Sigmoid colon (tissue), 7 donors: ENCODE data around the gene KRT80. TPM values are rescaled to one million over a fixed set of nuclear protein-coding genes. Genes with fewer than 3 reads are reported as not detected.

Experiments used
- DNase-seq: peaks from one replicate; pipeline ENCODE4 v3.0.0-alpha.2; 2019
- H3K27ac ChIP-seq, 4 donors: fragments of 200-600 bp; sonication (generic); one replicate each; pipeline ENCODE4 v1.5.1; 2016 to 2019; ENCODE audit warnings: mild to moderate bottlenecking in 1 of 4
- H3K27me3 ChIP-seq, 3 donors: fragments of 200-600 bp; sonication (generic); one replicate each; pipeline ENCODE4 v1.5.1; 2019; ENCODE audit warnings: mild to moderate bottlenecking in 1 of 3
- H3K36me3 ChIP-seq, 4 donors: fragments of 200-600 bp; sonication (generic); one replicate each; pipeline ENCODE4 v1.5.1; 2016 to 2019
- H3K4me1 ChIP-seq, 4 donors: fragments of 200-600 bp; sonication (generic); one replicate each; pipeline ENCODE4 v1.5.1; 2017 to 2019
- H3K4me3 ChIP-seq, 4 donors: fragments of 200-600 bp; sonication (generic); one replicate each; pipeline ENCODE4 v1.5.1; 2017 to 2019; ENCODE audit warnings: mild to moderate bottlenecking in 2 of 4, moderate library complexity in 1 of 4
- H3K9me3 ChIP-seq, 4 donors: fragments of 200-600 bp in 3 of 4; sonication (generic) in 3 of 4; one replicate each; pipeline versions ENCODE4 v1.5.1 to v1.6.1; 2013 to 2019
- CTCF ChIP-seq, 4 experiments: fragments of 450-650 bp in 3 of 4; fragments of 200-600 bp in 1 of 4; IDR thresholded peaks; one replicate each; pipeline ENCODE4 v1.5.1; 2016 to 2019; ENCODE audit warnings: antibody characterized with exemption in 4 of 4, mild to moderate bottlenecking in 3 of 4, moderate library complexity in 2 of 4
- EP300 ChIP-seq, 4 donors: sonication (generic); formaldehyde crosslinking; IDR thresholded peaks; one replicate each; pipeline ENCODE4 v1.6.1; 2017; ENCODE audit warnings: antibody characterized with exemption in 4 of 4
- POLR2A ChIP-seq, 2 donors: fragments of 450-650 bp; IDR thresholded peaks; one replicate each; pipeline ENCODE4 v1.6.1; 2016; ENCODE audit warnings: antibody characterized with exemption in 2 of 2, mild to moderate bottlenecking in 2 of 2, moderate library complexity in 2 of 2
- POLR2AphosphoS5 ChIP-seq, 4 donors: sonication (generic); formaldehyde crosslinking; IDR thresholded peaks; one replicate each; pipeline ENCODE4 v1.6.1; 2017; ENCODE audit warnings: antibody characterized with exemption in 4 of 4
- whole genome bisulfite sequencing, 2 donors: extraction: QIAGEN DNeasy Blood & Tissue Kit; methylation state at CpG; one replicate each; pipeline ENCODE4 v1.1.7; 2013; 5-methylcytosine and 5-hydroxymethylcytosine counted together
- intact Hi-C: fragments of 100-400 bp; cut with DNase I; formaldehyde crosslinking; loops from one replicate; pipeline ENCODE4 v1.15.1; 2023
- polyA plus RNA-seq, 3 donors: library from polyadenylated mRNA; stranded (reverse); fragments of 200-250 nt; gene quantifications; one replicate each; pipeline ENCODE4 v1.2.3, GENCODE V29; 2013
- total RNA-seq, 4 donors: library from RNA; depleted of rRNA; stranded (reverse); fragments of >200 nt; gene quantifications; one replicate each; pipeline ENCODE4 v1.1.0, GENCODE V29; 2016
- donor health status: healthy with polysubstance abuse.
- donor health status: Bipolar disorder and iron deficiency.
- donor health status: healthy.

Gene KRT80
- total and polyA plus RNA-seq, 7 donors, result under 0.01 to 0.34 TPM; not detected in 5

GRCh38 chr12:52228931-52229330, 37.1 kb upstream of the KRT80 start:
- H3K27me3 ChIP-seq, result peaks cover 10 to 29% (median 23%) of the 10 kb centered on the region in 3 donors
- DNase-seq, result peak; percentile 37
- TF ChIP-seq EP300 (IDR thresholded peaks at IDR 0.05) (no peak), CTCF (IDR thresholded peaks at IDR 0.05) (no peak), POLR2A (IDR thresholded peaks at IDR 0.05) (no peak), POLR2AphosphoS5 (IDR thresholded peaks at IDR 0.05) (no peak)
- H3K4me3 ChIP-seq, result no peak overlapping the region
- H3K27ac ChIP-seq, result no peak overlapping the region
- intact Hi-C loops, result no loop called here
- no peaks in the 10 kb centered on the region for H3K36me3 ChIP-seq
- no peaks in the 10 kb centered on the region for H3K9me3 ChIP-seq
- 85 to 96% methylated on average over 6 of the region's 6 CpGs for WGBS, 2 donors
- peaks cover 0 to 30% (median 18%) of the 10 kb centered on the region in 4 donors for H3K4me1 ChIP-seq

- intact Hi-C loops, result no loop called here
- 38 to 64% methylated on average over 3 of the region's 3 CpGs for WGBS, 2 donors
- TF ChIP-seq EP300 (IDR thresholded peaks at IDR 0.05) (no peak), CTCF (IDR thresholded peaks at IDR 0.05) (no peak), POLR2A (IDR thresholded peaks at IDR 0.05) (no peak), POLR2AphosphoS5 (IDR thresholded peaks at IDR 0.05) (no peak)
- Histone ChIP-seq H3K27ac (no peak overlapping the region), H3K27me3 (peaks cover 8 to 23% (median 18%) of the 10 kb centered on the region in 3 donors), H3K9me3 (no peaks in the 10 kb centered on the region), H3K36me3 (no peaks in the 10 kb centered on the region), H3K4me1 (peaks cover 0 to 27% (median 16%) of the 10 kb centered on the region in 4 donors), H3K4me3 (no peak overlapping the region)
- DNase-seq, result no peak
These were observed 36.6 kb upstream of the KRT80 start for GRCh38 chr12:52228366-52228765.

GRCh38 chr12:52227606-52228166, 35.9 kb upstream of the KRT80 start:
- Histone ChIP-seq H3K36me3 (no peaks in the 10 kb centered on the region), H3K27me3 (peaks cover 1 to 17% (median 12%) of the 10 kb centered on the region in 3 donors), H3K9me3 (no peaks in the 10 kb centered on the region), H3K4me1 (peaks cover 0 to 20% (median 10%) of the 10 kb centered on the region in 4 donors), H3K4me3 (no peak overlapping the region), H3K27ac (no peak overlapping the region)
- TF ChIP-seq EP300 (IDR thresholded peaks at IDR 0.05) (no peak), POLR2A (IDR thresholded peaks at IDR 0.05) (no peak), CTCF (IDR thresholded peaks at IDR 0.05) (no peak), POLR2AphosphoS5 (IDR thresholded peaks at IDR 0.05) (no peak)
- DNase-seq, result peak; percentile 1
- 80 to 86% methylated on average over 5 of the region's 5 CpGs for WGBS, 2 donors
- intact Hi-C loops, result no loop called here

- H3K4me3 ChIP-seq, result no peak overlapping the region
- H3K27ac ChIP-seq, result no peak overlapping the region
- WGBS, 2 donors, result 59 to 66% methylated on average over 4 of the region's 4 CpGs
- no peaks in the 10 kb centered on the region for H3K36me3 ChIP-seq
- H3K4me1 ChIP-seq, result peaks cover 0 to 17% (median 8%) of the 10 kb centered on the region in 4 donors
- intact Hi-C loops, result no loop called here
- TF ChIP-seq POLR2AphosphoS5 (IDR thresholded peaks at IDR 0.05), result no peak
- TF ChIP-seq POLR2A (IDR thresholded peaks at IDR 0.05), result no peak
- no peak for TF ChIP-seq CTCF (IDR thresholded peaks at IDR 0.05)
- no peak for TF ChIP-seq EP300 (IDR thresholded peaks at IDR 0.05)
- H3K9me3 ChIP-seq, result no peaks in the 10 kb centered on the region
- no peak for DNase-seq
- peaks cover 0 to 5% (median 4%) of the 10 kb centered on the region in 3 donors for H3K27me3 ChIP-seq
These were observed 34.6 kb upstream of the KRT80 start for GRCh38 chr12:52226446-52226845.

GRCh38 chr12:52225752-52226151, 33.9 kb upstream of the KRT80 start:
- Histone ChIP-seq H3K4me1 (peaks cover 0 to 11% (median 4%) of the 10 kb centered on the region in 4 donors), H3K9me3 (no peaks in the 10 kb centered on the region), H3K36me3 (no peaks in the 10 kb centered on the region), H3K27me3 (peaks cover 0 to 5% (median 0%) of the 10 kb centered on the region in 3 donors), H3K27ac (no peak overlapping the region), H3K4me3 (no peak overlapping the region)
- intact Hi-C loops, result no loop called here
- no peak for TF ChIP-seq CTCF (IDR thresholded peaks at IDR 0.05)
- TF ChIP-seq POLR2A (IDR thresholded peaks at IDR 0.05), result no peak
- TF ChIP-seq EP300 (IDR thresholded peaks at IDR 0.05), result no peak
- TF ChIP-seq POLR2AphosphoS5 (IDR thresholded peaks at IDR 0.05), result no peak
- WGBS, 2 donors, result 64 to 83% methylated on average over 4 of the region's 4 CpGs
- DNase-seq, result peak; percentile 35
